GM19043 (cell line): Measurements from ENCODE around the gene PIGC.
A peak's percentile ranks its signal among the peaks of the same experiment; 100 is the strongest.

Experiments used
- ATAC-seq: cut with Tn5 transposase; IDR thresholded peaks from one replicate; pipeline ENCODE4 v1.9.1; 2021; ENCODE audit warnings: low read depth; ENCODE audit not compliant: unreplicated experiment

PIGC gene

DNA sequence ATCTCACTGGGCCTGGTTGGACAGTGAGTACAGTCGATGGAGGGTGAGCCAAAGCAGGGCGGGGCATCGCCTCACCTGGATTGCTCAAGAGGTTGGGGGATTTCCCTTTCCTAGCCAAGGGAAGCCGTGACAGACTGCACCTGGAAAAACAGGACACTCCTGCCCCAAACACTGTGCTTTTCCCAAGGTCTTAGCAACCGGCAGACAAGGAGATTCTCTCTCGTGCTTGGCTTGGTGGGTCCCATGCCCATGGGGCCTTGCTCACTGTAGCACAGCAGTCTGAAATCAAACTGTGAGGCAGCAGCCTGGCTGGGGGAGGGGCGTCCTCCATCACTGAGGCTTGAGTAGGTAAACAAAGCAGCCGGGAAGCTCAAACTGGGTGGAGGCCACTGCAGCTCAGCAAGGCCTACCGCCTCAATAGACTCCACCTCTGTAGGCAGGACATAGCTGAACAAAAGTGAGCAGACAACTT, 12.1 kb downstream of the PIGC start:
- ATAC-seq, result no peak

DNA sequence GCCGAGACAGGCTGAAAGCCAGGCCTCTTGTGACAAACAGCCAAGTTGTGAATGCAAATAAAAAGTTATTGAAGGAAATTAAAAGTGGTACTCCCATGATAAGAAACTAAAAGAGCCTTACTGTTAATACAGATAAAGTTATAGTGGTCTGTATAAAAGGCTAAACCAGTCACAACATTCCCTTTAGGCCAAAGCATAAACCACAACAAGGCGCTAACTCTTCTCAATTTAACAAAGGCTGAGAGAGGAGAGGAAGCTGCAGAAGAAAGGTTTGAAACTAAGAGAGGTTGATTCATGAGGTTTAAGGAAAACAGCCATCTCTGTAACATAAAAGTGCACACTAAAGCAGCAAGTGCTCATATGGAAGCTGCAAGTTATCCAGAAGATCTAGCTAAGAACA, 12.7 kb downstream of the PIGC start:
- ATAC-seq, result no peak

GRCh38 chr1:172430128-172430454, 13.8 kb downstream of the PIGC start:
- ATAC-seq, result no peak

- peak; percentile 53 for ATAC-seq
Measured at GRCh38 chr1:172429331-172430127, 14.3 kb downstream of the PIGC start.

GRCh38 chr1:172427191-172427590, 16.7 kb downstream of the PIGC start:
- ATAC-seq, result no peak

DNA sequence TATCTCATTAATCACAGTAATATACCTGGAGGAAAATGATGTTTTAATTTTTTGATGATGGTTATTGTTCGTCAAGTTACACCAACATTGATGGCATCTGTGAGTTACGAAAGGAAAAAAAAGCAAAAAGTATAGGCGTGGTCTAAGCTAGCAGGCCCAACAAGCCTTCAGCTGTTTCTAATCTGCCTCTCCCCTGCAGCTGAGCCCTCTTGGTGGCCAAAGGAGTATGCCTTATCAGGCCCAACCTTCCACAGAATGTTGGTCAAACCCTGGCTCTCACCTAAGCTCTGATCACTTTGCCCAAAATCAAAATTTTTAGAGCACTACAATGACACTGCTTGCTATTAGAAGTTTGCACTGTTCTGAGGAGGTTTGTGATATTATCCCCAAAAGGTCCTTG, 18.5 kb downstream of the PIGC start:
- ATAC-seq, result no peak

- ATAC-seq, result no peak
Measured at GRCh38 chr1:172423336-172423735, 20.5 kb downstream of the PIGC start.

DNA sequence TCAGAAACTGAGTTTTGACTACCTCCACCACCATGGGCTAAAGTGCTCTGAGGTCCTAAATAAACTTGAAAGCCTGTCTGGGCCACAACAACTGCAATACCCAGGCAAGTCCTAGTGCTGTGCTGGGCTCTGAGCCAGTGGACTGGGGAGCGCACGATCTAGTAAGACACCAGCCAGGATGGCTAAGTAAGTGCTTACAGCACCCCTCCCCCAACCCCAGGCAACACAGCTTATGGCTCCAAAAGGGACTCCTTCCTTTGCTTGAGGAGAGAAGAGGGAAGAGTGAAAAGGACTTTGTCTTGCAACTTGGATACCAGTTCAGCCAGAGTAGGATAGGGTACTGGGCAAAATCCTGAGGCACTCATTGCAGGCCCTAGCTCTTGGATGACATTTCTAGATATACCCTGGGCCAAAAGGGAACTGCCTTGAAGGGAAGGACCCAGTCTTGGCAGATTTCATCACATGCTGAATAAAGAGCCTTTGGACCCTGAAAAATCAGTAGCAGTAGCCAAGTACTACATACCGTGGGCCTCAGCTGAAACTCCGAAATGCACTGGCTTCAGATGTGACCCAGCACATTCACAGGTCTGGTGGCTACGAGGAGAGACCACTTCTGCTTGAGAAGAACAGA, 21.8 kb downstream of the PIGC start:
- no peak for ATAC-seq

DNA sequence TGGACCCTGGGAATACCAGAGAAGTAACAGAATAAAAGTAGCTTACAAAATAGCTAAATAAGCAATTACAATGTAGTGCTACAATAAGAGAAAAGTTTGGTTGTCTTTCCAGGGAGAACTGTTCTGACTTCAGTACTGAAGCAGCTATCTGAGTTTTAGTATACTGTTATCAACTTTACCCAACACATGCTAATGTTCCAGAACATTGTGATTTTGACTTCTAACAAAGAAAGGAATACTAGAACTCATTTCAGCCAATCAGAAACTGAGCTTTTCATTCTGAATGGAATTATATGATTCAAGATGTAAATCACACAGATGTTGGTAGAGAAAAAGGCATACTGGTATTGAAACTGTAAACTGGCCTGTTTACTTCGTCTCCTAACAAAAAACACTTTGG, 23.5 kb downstream of the PIGC start, which contains the start of gene C1orf105:
Gene C1orf105, plus strand, starts transcription at position 301 of the 400 bp plus-strand sequence. CDS start 201 bp downstream, outside the sequence.
- ATAC-seq, result no peak

DNA sequence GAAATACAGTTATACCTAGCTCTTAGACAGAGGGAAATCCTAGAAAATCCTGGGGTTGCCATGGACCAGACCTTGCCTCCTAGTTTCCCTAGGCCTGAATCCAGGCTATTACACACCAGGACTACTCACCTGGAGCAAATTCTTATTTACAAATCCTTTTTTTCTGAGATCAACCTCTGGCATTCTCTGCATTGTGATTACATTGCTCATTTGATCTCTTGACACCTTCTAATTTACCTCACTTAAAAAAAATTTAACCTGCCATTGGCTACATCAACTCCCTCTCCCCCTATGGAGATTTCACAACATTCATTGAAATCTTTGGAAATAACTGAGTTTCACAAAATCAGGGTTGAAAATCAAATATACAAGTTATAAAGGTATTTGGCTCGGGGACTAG, 26.3 kb downstream of the PIGC start:
- ATAC-seq, result no peak

GRCh38 chr1:172416496-172417035, 27.3 kb downstream of the PIGC start:
- ATAC-seq, result no peak

GRCh38 chr1:172414331-172414730, 29.5 kb downstream of the PIGC start:
- ATAC-seq, result no peak

DNA sequence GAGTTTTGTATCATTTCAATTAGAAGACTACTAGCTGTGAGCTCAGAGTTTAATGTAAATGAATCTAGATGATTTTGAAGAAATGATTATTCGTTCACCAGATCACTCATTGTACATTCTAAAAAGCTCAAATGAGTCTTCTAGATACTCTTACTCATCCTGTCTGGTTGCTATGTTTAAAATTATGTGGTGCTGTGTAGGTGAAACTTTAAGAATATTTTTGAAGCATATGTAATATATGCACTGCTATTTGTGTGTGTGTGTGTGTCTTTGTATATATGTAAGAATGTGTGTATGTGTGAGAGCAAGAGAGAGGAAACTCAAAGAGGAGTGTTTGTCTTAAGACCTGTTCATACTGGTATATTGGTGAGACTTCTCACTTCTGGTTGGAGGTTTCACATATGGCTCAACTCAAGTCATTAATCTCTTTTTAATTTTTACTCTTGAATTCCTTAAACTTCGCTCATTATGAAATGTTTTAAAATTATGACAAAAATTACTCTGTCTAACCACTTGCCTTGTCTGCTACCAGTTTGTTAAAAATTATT, 32.0 kb downstream of the PIGC start:
- no peak for ATAC-seq

GRCh38 chr1:172410027-172410426, 33.8 kb downstream of the PIGC start:
- ATAC-seq, result no peak

- ATAC-seq, result no peak
Measured at GRCh38 chr1:172408958-172409357, 34.9 kb downstream of the PIGC start.

GRCh38 chr1:172406968-172407367, 36.9 kb downstream of the PIGC start:
- no peak for ATAC-seq

GRCh38 chr1:172405912-172406311, 38.0 kb downstream of the PIGC start:
- ATAC-seq, result no peak

DNA sequence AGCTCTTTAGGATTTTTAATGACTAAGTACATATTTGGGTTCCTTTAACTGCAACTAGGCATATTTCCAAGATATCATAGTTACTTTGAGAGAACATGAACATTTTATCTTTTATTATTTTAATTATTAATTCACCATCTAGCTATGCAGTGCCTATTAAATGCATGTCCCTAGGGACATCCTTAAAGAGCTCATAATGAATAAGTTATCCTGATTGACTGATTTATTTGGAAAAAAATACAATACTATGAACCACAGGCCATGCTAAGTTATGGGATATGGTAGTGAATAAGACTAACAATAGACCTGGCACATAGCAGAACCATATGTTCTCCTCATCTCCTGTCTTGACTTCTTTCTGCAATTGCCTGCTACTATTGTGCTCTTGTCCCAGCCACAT, 39.7 kb downstream of the PIGC start:
- ATAC-seq, result no peak

DNA sequence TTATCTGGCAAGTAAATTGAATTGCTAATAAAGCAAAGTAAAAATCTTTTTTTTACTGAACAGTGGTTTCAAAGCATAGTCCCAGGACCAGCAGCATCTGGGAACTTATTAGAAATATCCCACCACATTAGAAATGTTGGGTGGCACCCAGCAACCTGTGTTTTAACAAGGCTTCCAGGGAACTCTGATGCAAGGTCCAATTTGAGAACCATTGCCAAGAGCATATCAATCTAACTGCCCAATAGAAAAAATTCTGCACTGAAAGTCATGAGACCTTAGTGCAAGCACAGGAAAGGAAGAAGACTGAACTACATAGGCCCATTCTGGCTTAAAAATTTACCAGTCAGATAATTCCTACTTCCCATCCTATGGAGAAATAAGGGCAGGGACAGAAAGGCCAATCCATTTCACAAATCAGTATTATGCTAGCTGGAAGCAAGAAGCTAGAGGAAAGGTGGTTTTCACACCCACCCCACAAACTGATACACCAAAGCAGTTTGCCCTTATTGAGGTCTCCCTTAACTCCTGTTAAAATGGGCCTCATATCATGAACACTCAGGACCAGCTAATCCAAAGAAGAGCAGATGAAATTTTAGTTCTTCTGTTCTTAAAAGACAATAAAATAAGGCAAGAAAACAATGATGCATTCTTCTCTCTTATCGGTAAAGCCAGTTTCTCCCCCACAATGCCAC, 40.8 kb downstream of the PIGC start:
- ATAC-seq, result no peak

DNA sequence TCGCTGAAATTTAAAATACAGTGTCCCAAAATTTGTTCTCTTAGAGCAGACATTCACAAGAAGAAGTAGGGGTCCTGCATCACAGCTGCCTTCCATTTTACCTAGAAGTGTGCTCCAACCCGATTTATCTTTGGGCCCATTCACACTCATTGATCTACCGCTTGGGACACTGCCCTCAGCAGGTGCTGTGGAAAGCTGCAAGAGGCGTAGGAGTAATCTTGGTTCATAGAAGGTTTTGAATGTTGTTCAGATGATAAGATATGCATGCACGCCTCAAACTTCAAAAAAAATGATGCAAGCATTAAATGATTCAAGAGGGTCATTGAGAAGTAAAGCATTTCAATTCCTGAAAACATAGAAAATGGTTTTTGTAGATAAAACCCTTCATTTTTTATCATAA, 42.0 kb downstream of the PIGC start:
- ATAC-seq, result no peak

DNA sequence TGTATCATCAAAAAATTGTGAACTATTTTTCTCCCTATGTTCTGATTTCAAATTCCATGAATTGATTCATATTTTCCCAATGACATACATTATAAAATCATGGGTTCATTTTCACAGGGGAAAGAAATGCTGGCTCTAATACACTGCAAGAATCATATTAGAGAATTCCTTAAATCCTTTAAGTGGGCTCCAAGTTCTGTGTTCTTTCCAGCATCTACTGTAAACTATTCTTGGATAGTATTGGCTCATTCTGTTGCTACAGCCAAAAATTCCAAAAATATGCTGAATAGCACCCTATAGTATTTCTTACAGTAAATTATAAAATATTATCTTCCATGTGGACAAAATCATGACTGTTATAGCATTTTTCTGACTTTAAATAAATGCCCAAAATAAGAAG, 42.4 kb downstream of the PIGC start:
- no peak for ATAC-seq
